ENCODE measurements around the gene CCDC81. TPM values are rescaled to one million over a fixed set of nuclear protein-coding genes. Genes with fewer than 3 reads are reported as not detected.

The CCDC81 gene
- total RNA-seq, 2 experiments from 2014 or later = 0.64 to 0.94 TPM

DNA sequence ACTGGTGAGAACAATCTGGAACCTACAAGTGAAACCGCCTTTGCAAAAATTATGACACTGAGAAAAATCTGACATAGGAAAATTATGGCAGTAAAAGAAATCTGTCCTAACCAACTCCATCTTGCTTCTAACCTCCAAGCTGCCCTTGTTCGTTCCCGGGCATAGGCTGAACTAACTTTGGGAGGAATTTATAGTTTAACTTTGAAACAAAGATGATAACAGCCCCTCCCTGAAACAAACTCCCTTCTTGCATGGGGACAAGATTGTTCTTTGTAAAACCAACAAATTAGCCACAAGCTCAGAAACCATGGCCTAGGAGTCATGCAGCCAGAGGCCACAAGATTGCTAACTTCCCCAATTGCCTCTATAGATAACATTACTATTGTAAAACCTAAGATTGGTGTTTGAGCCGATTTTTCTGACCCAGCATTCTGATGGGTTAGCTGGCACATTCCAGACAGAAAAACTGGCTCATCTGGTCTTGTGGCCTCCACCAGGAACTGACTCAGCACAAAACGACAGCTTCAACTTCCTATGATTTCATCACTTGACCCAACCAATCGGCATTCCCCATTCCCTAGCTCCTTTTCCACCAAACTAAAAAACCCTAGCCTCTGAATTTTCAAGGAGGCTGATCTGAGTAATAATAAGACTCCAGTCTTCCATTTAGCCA lies 3.6 kb upstream of the CCDC81 start:
- Mint-ChIP-seq H3K4me3 (no peak overlapping the region), H3K9me3 (peaks cover 2% of the 10 kb centered on the region), H3K36me3 (ENCODE audit: low read depth) (no peaks in the 10 kb centered on the region), H3K27ac (no peak overlapping the region), H3K4me1 (no peaks in the 10 kb centered on the region), H3K27me3 (peaks cover 8% of the 10 kb centered on the region)
- ChIA-PET CTCF (no interaction called here), POLR2A (no interaction called here)
- DNase-seq = no peak

DNA sequence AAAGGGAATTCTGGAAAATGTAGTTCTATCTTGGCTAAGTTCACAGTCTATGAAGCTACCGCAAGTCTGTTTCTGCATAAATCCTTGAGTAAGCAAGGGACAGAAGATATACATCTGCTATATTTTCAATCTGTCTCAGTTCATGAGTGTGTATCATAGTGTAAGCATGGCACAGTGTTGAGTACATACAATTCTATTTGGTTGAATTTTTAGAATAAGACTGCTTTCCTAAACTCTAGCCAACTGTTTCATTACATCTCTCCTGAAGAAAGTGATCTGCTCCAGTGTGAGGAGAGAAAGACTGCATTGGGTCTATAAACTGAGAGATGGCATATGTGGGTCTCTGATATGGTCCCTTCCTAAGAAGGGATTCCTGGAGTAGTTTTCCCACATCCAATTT lies 2.6 kb upstream of the CCDC81 start:
- ChIA-PET POLR2A (no interaction called here), CTCF (no interaction called here)
- H3K27ac Mint-ChIP-seq = no peak overlapping the region
- DNase-seq = no peak
- no peak overlapping the region for H3K4me3 Mint-ChIP-seq
- peaks cover 14% of the 10 kb centered on the region for H3K27me3 Mint-ChIP-seq
- H3K36me3 Mint-ChIP-seq (ENCODE audit: low read depth) = no peaks in the 10 kb centered on the region
- no peaks in the 10 kb centered on the region for H3K4me1 Mint-ChIP-seq
- peaks cover 4% of the 10 kb centered on the region for H3K9me3 Mint-ChIP-seq

- no peak for DNase-seq
- Mint-ChIP-seq H3K4me3 (no peak overlapping the region), H3K27me3 (peaks cover 16% of the 10 kb centered on the region), H3K9me3 (peaks cover 4% of the 10 kb centered on the region), H3K27ac (no peak overlapping the region), H3K36me3 (ENCODE audit: low read depth) (no peaks in the 10 kb centered on the region), H3K4me1 (no peaks in the 10 kb centered on the region)
- ChIA-PET POLR2A (no interaction called here), CTCF (no interaction called here)
Observed at GRCh38 chr11:86372586-86372985, 2.1 kb upstream of the CCDC81 start.

- Mint-ChIP-seq H3K27me3 (peaks cover 16% of the 10 kb centered on the region), H3K4me1 (no peaks in the 10 kb centered on the region), H3K9me3 (peaks cover 4% of the 10 kb centered on the region), H3K4me3 (no peak overlapping the region), H3K27ac (no peak overlapping the region), H3K36me3 (ENCODE audit: low read depth) (no peaks in the 10 kb centered on the region)
- ChIA-PET CTCF (no interaction called here), POLR2A (no interaction called here)
- no peak for DNase-seq
Observed at GRCh38 chr11:86374069-86374468, 618 bp upstream of the CCDC81 start.

DNA sequence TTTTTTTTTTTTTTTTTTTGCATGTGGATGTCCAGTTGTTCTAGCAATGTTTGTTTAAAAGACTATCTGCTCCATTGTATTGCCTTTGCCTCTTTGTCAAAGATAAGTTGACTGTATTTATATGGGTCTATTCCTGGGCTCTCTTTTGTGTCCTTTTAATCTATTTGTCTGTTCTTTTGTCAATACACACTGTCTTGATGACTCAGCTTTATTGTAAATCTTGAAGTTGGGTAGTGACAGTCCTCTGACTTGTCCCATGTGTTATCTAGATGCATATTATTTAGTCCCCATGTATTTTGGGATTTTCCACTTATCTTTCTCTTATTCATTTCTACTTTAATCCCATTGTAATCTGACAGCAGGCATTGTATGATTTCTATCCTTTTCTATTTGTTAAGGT lies 3.3 kb downstream of the CCDC81 start:
- H3K4me1 Mint-ChIP-seq = no peaks in the 10 kb centered on the region
- CTCF ChIA-PET = no interaction called here
- POLR2A ChIA-PET = no interaction called here

GRCh38 chr11:86380295-86381059 lies 5.8 kb downstream of the CCDC81 start:
- H3K27me3 Mint-ChIP-seq = peaks cover 9% of the 10 kb centered on the region
- no peaks in the 10 kb centered on the region for H3K4me1 Mint-ChIP-seq
- H3K27ac Mint-ChIP-seq = no peak overlapping the region
- H3K36me3 Mint-ChIP-seq (ENCODE audit: low read depth) = no peaks in the 10 kb centered on the region
- no peak overlapping the region for H3K4me3 Mint-ChIP-seq
- CTCF ChIA-PET = interaction anchor here (0.7 to 1.0 kb wide), 2 partner anchors 11 to 742 kb away, joined by 3 to 4 read pairs; no protein-coding TSS in a partner anchor
- POLR2A ChIA-PET = interaction anchor here (0.6 kb wide), 1 partner anchor 24 kb away, joined by 3 read pairs; no protein-coding TSS in a partner anchor
- H3K9me3 Mint-ChIP-seq = peaks cover 4% of the 10 kb centered on the region
- no peak for DNase-seq

More for the DNA sequence above, 3.3 kb downstream of the CCDC81 start:
- Mint-ChIP-seq H3K9me3 (peaks cover 4% of the 10 kb centered on the region), H3K27me3 (peaks cover 16% of the 10 kb centered on the region), H3K4me3 (no peak overlapping the region), H3K36me3 (ENCODE audit: low read depth) (no peaks in the 10 kb centered on the region), H3K27ac (no peak overlapping the region)
- DNase-seq = no peak

DNA sequence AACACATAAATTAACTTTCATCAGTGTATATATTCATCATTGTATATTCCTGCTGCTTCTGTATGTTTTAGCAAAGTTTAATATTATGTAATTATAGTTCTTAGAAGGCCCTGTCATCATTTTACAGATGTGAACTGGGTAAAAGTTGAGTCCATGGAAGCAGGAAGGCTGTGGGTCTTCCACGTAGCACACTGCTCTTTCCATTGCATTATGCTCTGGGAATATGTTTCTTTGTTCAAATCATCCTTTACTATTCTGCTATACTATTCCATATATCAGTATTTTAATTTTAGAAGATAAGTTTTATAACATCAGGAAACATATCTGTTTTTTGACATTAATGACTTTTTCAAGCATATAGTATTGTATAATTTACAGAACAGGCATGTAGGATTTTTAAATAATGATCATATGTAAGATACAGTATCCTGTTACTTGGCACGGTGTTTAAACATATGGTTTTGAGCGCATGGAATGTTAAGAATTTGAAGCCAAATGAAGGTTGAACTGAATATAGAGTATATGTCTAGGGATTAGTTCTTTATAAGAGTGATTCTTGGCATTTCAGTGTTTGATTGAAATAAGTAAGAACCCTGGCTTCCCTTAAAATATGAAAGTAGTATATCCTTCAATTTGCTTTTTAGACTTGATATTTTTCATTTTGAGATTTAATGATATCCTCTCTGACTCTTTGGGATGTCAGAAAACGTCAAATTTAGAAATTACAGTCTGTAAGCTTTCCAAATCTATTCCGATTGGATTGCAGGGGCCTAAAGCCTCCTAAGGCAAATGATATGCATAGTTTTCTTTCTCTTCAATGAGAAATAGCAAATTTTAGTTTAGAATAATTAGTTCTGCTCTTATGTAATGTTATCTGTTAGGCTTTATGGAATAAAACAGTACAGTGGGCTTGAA lies 8.6 kb downstream of the CCDC81 start:
- Mint-ChIP-seq H3K4me3 (no peak overlapping the region), H3K27me3 (no peaks in the 10 kb centered on the region), H3K36me3 (ENCODE audit: low read depth) (no peaks in the 10 kb centered on the region), H3K27ac (no peak overlapping the region), H3K4me1 (no peaks in the 10 kb centered on the region), H3K9me3 (no peaks in the 10 kb centered on the region)
- DNase-seq = no peak
- ChIA-PET CTCF (interaction anchor here (0.6 kb wide), 1 partner anchor 639 kb away, joined by 3 read pairs; no protein-coding TSS in a partner anchor), POLR2A (no interaction called here)

DNA sequence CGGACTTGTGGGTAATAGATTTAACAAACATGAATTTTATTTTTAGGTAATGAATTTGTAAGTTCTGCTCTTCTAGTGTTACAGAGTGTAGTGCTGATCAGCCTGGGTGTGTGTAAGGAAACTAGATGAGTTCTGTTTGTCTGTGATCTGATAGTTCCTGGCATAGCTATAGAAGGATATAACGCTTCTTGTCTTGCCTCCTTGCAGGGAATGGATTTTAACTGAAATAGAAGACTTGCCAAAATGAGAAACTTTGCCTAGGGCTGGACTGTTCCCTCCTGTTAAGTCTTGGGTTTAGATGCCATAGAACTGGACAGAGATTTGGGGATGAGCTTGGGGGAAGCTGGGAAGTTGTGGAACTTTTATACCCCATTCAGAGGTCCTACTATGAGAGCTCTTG lies 11.6 kb downstream of the CCDC81 start:
- Mint-ChIP-seq H3K4me3 (no peak overlapping the region), H3K36me3 (ENCODE audit: low read depth) (no peaks in the 10 kb centered on the region), H3K27ac (no peak overlapping the region), H3K9me3 (no peaks in the 10 kb centered on the region), H3K27me3 (no peaks in the 10 kb centered on the region), H3K4me1 (no peaks in the 10 kb centered on the region)
- ChIA-PET POLR2A (no interaction called here), CTCF (interaction anchor here (1.5 kb wide), 1 partner anchor 11 kb away, joined by 4 read pairs; no protein-coding TSS in a partner anchor)
- DNase-seq = no peak

GRCh38 chr11:86386746-86387145 lies 12.1 kb downstream of the CCDC81 start:
- H3K27me3 Mint-ChIP-seq = no peaks in the 10 kb centered on the region
- POLR2A ChIA-PET = no interaction called here
- no peak overlapping the region for H3K27ac Mint-ChIP-seq
- no peaks in the 10 kb centered on the region for H3K4me1 Mint-ChIP-seq
- H3K9me3 Mint-ChIP-seq = no peaks in the 10 kb centered on the region
- no peaks in the 10 kb centered on the region for H3K36me3 Mint-ChIP-seq (ENCODE audit: low read depth)
- DNase-seq = no peak
- CTCF ChIA-PET = interaction anchor here (1.2 to 1.5 kb wide), 2 partner anchors 11 to 120 kb away, joined by 3 to 4 read pairs; no protein-coding TSS in a partner anchor
- no peak overlapping the region for H3K4me3 Mint-ChIP-seq

- Mint-ChIP-seq H3K27me3 (no peaks in the 10 kb centered on the region), H3K4me3 (no peak overlapping the region), H3K9me3 (no peaks in the 10 kb centered on the region), H3K27ac (no peak overlapping the region), H3K4me1 (no peaks in the 10 kb centered on the region), H3K36me3 (ENCODE audit: low read depth) (no peaks in the 10 kb centered on the region)
- ChIA-PET CTCF (no interaction called here), POLR2A (no interaction called here)
- no peak for DNase-seq
Observed at GRCh38 chr11:86388198-86388597, 13.5 kb downstream of the CCDC81 start.

GRCh38 chr11:86390487-86390886 lies 15.8 kb downstream of the CCDC81 start:
- H3K36me3 Mint-ChIP-seq (ENCODE audit: low read depth) = no peaks in the 10 kb centered on the region
- no peaks in the 10 kb centered on the region for H3K4me1 Mint-ChIP-seq
- H3K9me3 Mint-ChIP-seq = no peaks in the 10 kb centered on the region
- H3K27ac Mint-ChIP-seq = no peak overlapping the region
- H3K27me3 Mint-ChIP-seq = no peaks in the 10 kb centered on the region
- ChIA-PET CTCF (no interaction called here), POLR2A (no interaction called here)
- H3K4me3 Mint-ChIP-seq = no peak overlapping the region
- DNase-seq = no peak

- DNase-seq = no peak
- Mint-ChIP-seq H3K27me3 (no peaks in the 10 kb centered on the region), H3K4me1 (no peaks in the 10 kb centered on the region), H3K9me3 (no peaks in the 10 kb centered on the region), H3K4me3 (no peak overlapping the region), H3K36me3 (ENCODE audit: low read depth) (no peaks in the 10 kb centered on the region), H3K27ac (no peak overlapping the region)
- CTCF ChIA-PET = interaction anchor here (0.8 kb wide), 1 partner anchor 84 kb away, joined by 3 read pairs; no protein-coding TSS in a partner anchor
- POLR2A ChIA-PET = no interaction called here
Observed at GRCh38 chr11:86395061-86395551, 20.4 kb downstream of the CCDC81 start.

GRCh38 chr11:86396396-86396795 lies 21.7 kb downstream of the CCDC81 start:
- H3K36me3 Mint-ChIP-seq (ENCODE audit: low read depth) = no peaks in the 10 kb centered on the region
- H3K27me3 Mint-ChIP-seq = no peaks in the 10 kb centered on the region
- no peaks in the 10 kb centered on the region for H3K4me1 Mint-ChIP-seq
- H3K4me3 Mint-ChIP-seq = no peak overlapping the region
- no peak for DNase-seq
- H3K9me3 Mint-ChIP-seq = no peaks in the 10 kb centered on the region
- ChIA-PET CTCF (no interaction called here), POLR2A (no interaction called here)
- no peak overlapping the region for H3K27ac Mint-ChIP-seq
